HEK293 (cell line): ENCODE measurements around the gene CACNA2D3.

ENCODE experiments used
- MZF1 ChIP-seq: fragments of 450-650 bp; formaldehyde crosslinking; IDR thresholded peaks from 2 replicates; pipeline ENCODE4 v1.5.1; 2017; ENCODE audit warnings: missing biosample characterization, missing genetic modification characterization, borderline replicate concordance
- ZEB2 ChIP-seq: fragments of 450-650 bp; formaldehyde crosslinking; IDR thresholded peaks from 2 replicates; pipeline ENCODE4 v1.5.1; 2016; ENCODE audit warnings: missing biosample characterization, missing genetic modification characterization
- ZNF302 ChIP-seq: fragments of 450-650 bp; formaldehyde crosslinking; IDR thresholded peaks from 2 replicates; pipeline ENCODE4 v1.5.1; 2016; ENCODE audit warnings: missing biosample characterization, missing genetic modification characterization, low read depth
- ZNF48 ChIP-seq: fragments of 450-650 bp; formaldehyde crosslinking; IDR thresholded peaks from 2 replicates; pipeline ENCODE4 v1.5.1; 2016; ENCODE audit warnings: missing biosample characterization, missing genetic modification characterization
- ZNF623 ChIP-seq: fragments of 450-650 bp; formaldehyde crosslinking; IDR thresholded peaks from 2 replicates; pipeline ENCODE4 v1.5.1; 2016; ENCODE audit warnings: missing biosample characterization, missing genetic modification characterization
- ZNF707 ChIP-seq: fragments of 450-650 bp; formaldehyde crosslinking; IDR thresholded peaks from 2 replicates; pipeline ENCODE4 v1.5.1; 2016; ENCODE audit warnings: missing biosample characterization, missing genetic modification characterization
- ZNF785 ChIP-seq: fragments of 450-650 bp; formaldehyde crosslinking; IDR thresholded peaks from 2 replicates; pipeline ENCODE4 v1.5.1; 2016; ENCODE audit warnings: missing biosample characterization, missing genetic modification characterization
- TF ChIP-seq, protein P1 (sequence below): fragments of 450-650 bp; formaldehyde crosslinking; IDR thresholded peaks from 2 replicates; pipeline ENCODE4 v1.5.1; 2016; ENCODE audit warnings: missing biosample characterization, missing genetic modification characterization
- TF ChIP-seq, protein P2 (sequence below): fragments of 450-650 bp; formaldehyde crosslinking; IDR thresholded peaks from 2 replicates; pipeline ENCODE4 v1.5.1; 2017; ENCODE audit warnings: missing biosample characterization, missing genetic modification characterization
- TF ChIP-seq, protein P3 (sequence below): fragments of 450-650 bp; formaldehyde crosslinking; IDR thresholded peaks from 2 replicates; pipeline ENCODE4 v1.5.1; 2017; ENCODE audit warnings: missing biosample characterization, missing genetic modification characterization
- TF ChIP-seq, protein P4 (sequence below): fragments of 450-650 bp; formaldehyde crosslinking; optimal IDR thresholded peaks from 2 replicates; pipeline ENCODE3; 2016; ENCODE audit warnings: missing biosample characterization, mild to moderate bottlenecking, missing genetic modification characterization

DNA sequence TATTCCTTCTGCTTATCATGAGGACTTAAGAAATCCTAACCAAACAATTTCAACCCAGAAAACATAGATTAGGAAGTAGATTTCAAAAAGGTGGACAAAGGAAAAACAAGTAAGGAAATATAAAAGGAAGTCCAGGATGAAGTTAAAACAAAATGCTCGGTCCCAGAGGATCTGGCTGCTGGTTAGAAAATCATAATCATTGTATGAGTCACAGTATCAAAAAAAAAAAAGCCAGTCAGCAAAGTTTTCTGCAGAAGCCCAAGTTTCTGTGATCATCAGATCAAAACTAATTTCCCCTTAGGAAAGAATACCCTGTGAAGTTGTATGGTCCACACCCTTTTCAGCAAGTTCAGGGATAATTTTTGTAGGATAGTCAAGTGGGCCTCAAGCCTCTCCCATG, 848.5 kb downstream of the CACNA2D3 start:
- no peak for TF ChIP-seq ZNF785 (tag by site-specific recombination)
- TF ChIP-seq ZNF48 (tag by site-specific recombination) = no peak
- TF ChIP-seq ZNF623 (tag by site-specific recombination) = no peak
- no peak for TF ChIP-seq MZF1 (tag by site-specific recombination)
- TF ChIP-seq, protein P1, sequence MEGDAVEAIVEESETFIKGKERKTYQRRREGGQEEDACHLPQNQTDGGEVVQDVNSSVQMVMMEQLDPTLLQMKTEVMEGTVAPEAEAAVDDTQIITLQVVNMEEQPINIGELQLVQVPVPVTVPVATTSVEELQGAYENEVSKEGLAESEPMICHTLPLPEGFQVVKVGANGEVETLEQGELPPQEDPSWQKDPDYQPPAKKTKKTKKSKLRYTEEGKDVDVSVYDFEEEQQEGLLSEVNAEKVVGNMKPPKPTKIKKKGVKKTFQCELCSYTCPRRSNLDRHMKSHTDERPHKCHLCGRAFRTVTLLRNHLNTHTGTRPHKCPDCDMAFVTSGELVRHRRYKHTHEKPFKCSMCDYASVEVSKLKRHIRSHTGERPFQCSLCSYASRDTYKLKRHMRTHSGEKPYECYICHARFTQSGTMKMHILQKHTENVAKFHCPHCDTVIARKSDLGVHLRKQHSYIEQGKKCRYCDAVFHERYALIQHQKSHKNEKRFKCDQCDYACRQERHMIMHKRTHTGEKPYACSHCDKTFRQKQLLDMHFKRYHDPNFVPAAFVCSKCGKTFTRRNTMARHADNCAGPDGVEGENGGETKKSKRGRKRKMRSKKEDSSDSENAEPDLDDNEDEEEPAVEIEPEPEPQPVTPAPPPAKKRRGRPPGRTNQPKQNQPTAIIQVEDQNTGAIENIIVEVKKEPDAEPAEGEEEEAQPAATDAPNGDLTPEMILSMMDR (tag by site-specific recombination) = no peak
- TF ChIP-seq, protein P2, sequence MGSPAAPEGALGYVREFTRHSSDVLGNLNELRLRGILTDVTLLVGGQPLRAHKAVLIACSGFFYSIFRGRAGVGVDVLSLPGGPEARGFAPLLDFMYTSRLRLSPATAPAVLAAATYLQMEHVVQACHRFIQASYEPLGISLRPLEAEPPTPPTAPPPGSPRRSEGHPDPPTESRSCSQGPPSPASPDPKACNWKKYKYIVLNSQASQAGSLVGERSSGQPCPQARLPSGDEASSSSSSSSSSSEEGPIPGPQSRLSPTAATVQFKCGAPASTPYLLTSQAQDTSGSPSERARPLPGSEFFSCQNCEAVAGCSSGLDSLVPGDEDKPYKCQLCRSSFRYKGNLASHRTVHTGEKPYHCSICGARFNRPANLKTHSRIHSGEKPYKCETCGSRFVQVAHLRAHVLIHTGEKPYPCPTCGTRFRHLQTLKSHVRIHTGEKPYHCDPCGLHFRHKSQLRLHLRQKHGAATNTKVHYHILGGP (tag by site-specific recombination) = no peak
- TF ChIP-seq ZNF302 (tag by site-specific recombination) = no peak
- TF ChIP-seq, protein P3, sequence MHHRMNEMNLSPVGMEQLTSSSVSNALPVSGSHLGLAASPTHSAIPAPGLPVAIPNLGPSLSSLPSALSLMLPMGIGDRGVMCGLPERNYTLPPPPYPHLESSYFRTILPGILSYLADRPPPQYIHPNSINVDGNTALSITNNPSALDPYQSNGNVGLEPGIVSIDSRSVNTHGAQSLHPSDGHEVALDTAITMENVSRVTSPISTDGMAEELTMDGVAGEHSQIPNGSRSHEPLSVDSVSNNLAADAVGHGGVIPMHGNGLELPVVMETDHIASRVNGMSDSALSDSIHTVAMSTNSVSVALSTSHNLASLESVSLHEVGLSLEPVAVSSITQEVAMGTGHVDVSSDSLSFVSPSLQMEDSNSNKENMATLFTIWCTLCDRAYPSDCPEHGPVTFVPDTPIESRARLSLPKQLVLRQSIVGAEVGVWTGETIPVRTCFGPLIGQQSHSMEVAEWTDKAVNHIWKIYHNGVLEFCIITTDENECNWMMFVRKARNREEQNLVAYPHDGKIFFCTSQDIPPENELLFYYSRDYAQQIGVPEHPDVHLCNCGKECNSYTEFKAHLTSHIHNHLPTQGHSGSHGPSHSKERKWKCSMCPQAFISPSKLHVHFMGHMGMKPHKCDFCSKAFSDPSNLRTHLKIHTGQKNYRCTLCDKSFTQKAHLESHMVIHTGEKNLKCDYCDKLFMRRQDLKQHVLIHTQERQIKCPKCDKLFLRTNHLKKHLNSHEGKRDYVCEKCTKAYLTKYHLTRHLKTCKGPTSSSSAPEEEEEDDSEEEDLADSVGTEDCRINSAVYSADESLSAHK (tag by site-specific recombination) = no peak
- no peak for TF ChIP-seq ZNF707 (tag by site-specific recombination)
- no peak for TF ChIP-seq ZEB2 (tag by site-specific recombination)
- TF ChIP-seq, protein P4, sequence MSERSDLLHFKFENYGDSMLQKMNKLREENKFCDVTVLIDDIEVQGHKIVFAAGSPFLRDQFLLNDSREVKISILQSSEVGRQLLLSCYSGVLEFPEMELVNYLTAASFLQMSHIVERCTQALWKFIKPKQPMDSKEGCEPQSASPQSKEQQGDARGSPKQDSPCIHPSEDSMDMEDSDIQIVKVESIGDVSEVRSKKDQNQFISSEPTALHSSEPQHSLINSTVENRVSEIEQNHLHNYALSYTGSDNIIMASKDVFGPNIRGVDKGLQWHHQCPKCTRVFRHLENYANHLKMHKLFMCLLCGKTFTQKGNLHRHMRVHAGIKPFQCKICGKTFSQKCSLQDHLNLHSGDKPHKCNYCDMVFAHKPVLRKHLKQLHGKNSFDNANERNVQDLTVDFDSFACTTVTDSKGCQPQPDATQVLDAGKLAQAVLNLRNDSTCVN (tag by site-specific recombination) = no peak
